IMR-90 (cell line): Measurements from ENCODE around the gene RANBP6. TPM values are rescaled to one million over a fixed set of nuclear protein-coding genes. Genes with fewer than 3 reads are reported as not detected.

Experiments used
- ATAC-seq: fragments of 200-7000 bp; cut with Tn5 transposase; 2 replicates; pipeline ENCODE4 v1.9.1; 2020; ENCODE audit warnings: low read depth, mild to moderate bottlenecking, moderate library complexity
- BruUV-seq: library from RNA; stranded (reverse); fragments of 400-500 nt; replicated peaks from 2 replicates; lab custom pipeline; 2021; lab: Mats Ljungman, UMichigan
- CTCF ChIA-PET: fragments of 300-600 bp; formaldehyde crosslinking; extraction: SDS; loops from one replicate; lab custom pipeline; 2021; ENCODE audit warnings: antibody characterized with exemption; lab: Yijun Ruan, JAX
- POLR2A ChIA-PET: fragments of 300-600 bp; sonication (Branson Sonifier 250); formaldehyde crosslinking; loops from one replicate; lab custom pipeline; 2022; ENCODE audit warnings: antibody characterized with exemption; ENCODE audit not compliant: unreplicated experiment; lab: Charles Lee
- DNase-seq: peaks from one replicate; pipeline ENCODE4 v3.0.0; 2013
- H2AFZ ChIP-seq: replicated peaks from 2 replicates; pipeline ENCODE3; 2013; ENCODE audit warnings: low read length, mild to moderate bottlenecking; ENCODE audit not compliant: poor library complexity
- H2AK5ac ChIP-seq: 2 replicates; pipeline ENCODE4 v1.6.1; 2013; ENCODE audit warnings: low read depth, low read length, inconsistent platforms
- H2AK9ac ChIP-seq: replicated peaks from 2 replicates; pipeline ENCODE3; 2013; ENCODE audit warnings: mild to moderate bottlenecking, low read depth, low read length, moderate library complexity; ENCODE audit not compliant: poor library complexity
- H2BK120ac ChIP-seq: 2 replicates; pipeline ENCODE4 v1.6.1; 2013; ENCODE audit warnings: low read depth, low read length, inconsistent platforms
- H2BK15ac ChIP-seq: 3 replicates; pipeline ENCODE4 v1.6.1; 2013; ENCODE audit warnings: low read depth, low read length, inconsistent platforms
- H2BK20ac ChIP-seq: 2 replicates; pipeline ENCODE4 v1.6.1; 2013; ENCODE audit warnings: low read depth, mild to moderate bottlenecking, inconsistent platforms, low read length, moderate library complexity
- H2BK5ac ChIP-seq: 2 replicates; pipeline ENCODE4 v1.6.1; 2013; ENCODE audit warnings: mild to moderate bottlenecking, low read depth, low read length, inconsistent platforms; ENCODE audit not compliant: poor library complexity, severe bottlenecking
- H3K14ac ChIP-seq: replicated peaks from 2 replicates; pipeline ENCODE4 v1.6.1; 2013; ENCODE audit warnings: low read depth, low read length, inconsistent platforms
- H3K18ac ChIP-seq: 2 replicates; pipeline ENCODE4 v1.6.1; 2013; ENCODE audit warnings: low read depth, low read length, control low read depth
- H3K23ac ChIP-seq: 2 replicates; pipeline ENCODE4 v1.6.1; 2013; ENCODE audit warnings: low read depth, low read length, inconsistent platforms
- H3K27ac ChIP-seq: 2 replicates; pipeline ENCODE4 v1.5.1; 2013; ENCODE audit warnings: mild to moderate bottlenecking, control low read depth, low read length; ENCODE audit not compliant: insufficient read depth
- H3K27me3 ChIP-seq: 2 replicates; pipeline ENCODE4 v1.6.1; 2013; ENCODE audit warnings: low read length; ENCODE audit not compliant: control insufficient read depth, insufficient read depth
- H3K36me3 ChIP-seq: 2 replicates; pipeline ENCODE4 v1.6.1; 2013; ENCODE audit warnings: low read length, mixed read lengths; ENCODE audit not compliant: control insufficient read depth, insufficient read depth
- H3K4ac ChIP-seq: 2 replicates; pipeline ENCODE4 v1.6.1; 2013; ENCODE audit warnings: low read depth, low read length, inconsistent platforms
- H3K4me1 ChIP-seq: 2 replicates; pipeline ENCODE4 v1.6.1; 2013; ENCODE audit warnings: low read length, mixed read lengths; ENCODE audit not compliant: control insufficient read depth, insufficient read depth
- H3K4me2 ChIP-seq: 2 replicates; pipeline ENCODE4 v1.6.1; 2013; ENCODE audit warnings: low read depth, mild to moderate bottlenecking, control low read depth, low read length, moderate library complexity
- H3K4me3 ChIP-seq: 2 replicates; pipeline ENCODE4 v1.5.1; 2013; ENCODE audit warnings: low read depth, mild to moderate bottlenecking, control low read depth, low read length, moderate library complexity; ENCODE audit not compliant: insufficient read depth
- H3K56ac ChIP-seq: 2 replicates; pipeline ENCODE4 v1.6.1; 2013; ENCODE audit warnings: low read length, inconsistent platforms; ENCODE audit not compliant: insufficient read depth; ENCODE audit errors: extremely low read depth
- H3K79me1 ChIP-seq, 2 experiments: 2 replicates each; pipeline ENCODE4 v1.6.1; 2013; ENCODE audit warnings: low read length in 2 of 2, inconsistent platforms in 1 of 2, low read depth in 1 of 2
- H3K9ac ChIP-seq: 2 replicates; pipeline ENCODE4 v1.6.1; 2013; ENCODE audit warnings: low read depth, low read length, control low read depth
- H3K9me1 ChIP-seq: 2 replicates; pipeline ENCODE4 v1.6.1; 2013; ENCODE audit warnings: low read length, inconsistent platforms; ENCODE audit not compliant: insufficient read depth
- H3K9me3 ChIP-seq: 2 replicates; pipeline ENCODE4 v1.6.1; 2013; ENCODE audit warnings: low read length; ENCODE audit not compliant: control insufficient read depth, insufficient read depth
- H4K20me1 ChIP-seq: 2 replicates; pipeline ENCODE4 v1.6.1; 2013; ENCODE audit warnings: low read length, inconsistent platforms; ENCODE audit not compliant: insufficient read depth
- H4K5ac ChIP-seq: 2 replicates; pipeline ENCODE4 v1.6.1; 2013; ENCODE audit warnings: mild to moderate bottlenecking, low read depth, low read length, control low read depth
- H4K8ac ChIP-seq, 2 experiments: 2 replicates each; pipeline ENCODE4 v1.6.1; 2013; ENCODE audit warnings: low read depth in 2 of 2, low read length in 2 of 2, control low read depth in 1 of 2, inconsistent platforms in 1 of 2
- H4K91ac ChIP-seq: 2 replicates; pipeline ENCODE4 v1.6.1; 2013; ENCODE audit warnings: low read depth, low read length, inconsistent platforms; ENCODE audit not compliant: insufficient read depth
- BHLHE40 ChIP-seq: fragments of 150-350 bp; IDR thresholded peaks from 2 replicates; pipeline ENCODE4 v1.6.1; 2016; ENCODE audit warnings: mild to moderate bottlenecking, low read depth, low read length
- MAZ ChIP-seq: IDR thresholded peaks from 2 replicates; pipeline ENCODE4 v1.6.1; 2012; ENCODE audit warnings: low read depth, mild to moderate bottlenecking, low read length, improper control_type of control experiment, moderate library complexity, borderline replicate concordance
- MXI1 ChIP-seq: IDR thresholded peaks from 2 replicates; pipeline ENCODE4 v1.6.1; 2012; ENCODE audit warnings: low read depth, mild to moderate bottlenecking, low read length, moderate library complexity, borderline replicate concordance
- WGBS, 2 experiments: methylation state at CpG; one replicate each; pipeline versions ENCODE4 v1.1.5 to v1.1.7; 2013; ENCODE audit warnings: missing lambda C conversion rate in 2 of 2; ENCODE audit not compliant: insufficient read length in 1 of 2; ENCODE audit errors: extremely low coverage in 2 of 2; 5-methylcytosine and 5-hydroxymethylcytosine counted together
- dilution Hi-C: fragments of 300-500 bp; cut with HindIII; formaldehyde crosslinking; loops from one replicate; pipeline ENCODE4 v1.14.3; 2018; ENCODE audit warnings: low sequenced_read_pairs; ENCODE audit not compliant: unreplicated experiment
- in situ Hi-C: fragments of 300-500 bp; cut with MboI; formaldehyde crosslinking; loops from 3 replicates; pipeline ENCODE4 v1.14.3; 2019; ENCODE audit warnings: low sequenced_read_pairs, inconsistent platforms, mixed read lengths
- intact Hi-C: fragments of 100-400 bp; cut with micrococcal nuclease; formaldehyde crosslinking; loops from 2 replicates; pipeline ENCODE4 v1.10.0; 2022
- polyA plus RNA-seq, 3 experiments: library from polyadenylated mRNA; depleted of rRNA; stranded (reverse); fragments of >200 nt; gene quantifications; 2 replicates each; pipeline ENCODE4 v1.2.3, GENCODE V29; 2012; ENCODE audit warnings: low replicate concordance in 1 of 3
- total RNA-seq: library from RNA; depleted of rRNA; stranded (reverse); fragments of >200 nt; gene quantifications from 2 replicates; pipeline ENCODE4 v1.2.3, GENCODE V29; 2012

RANBP6 gene
- total and polyA plus RNA-seq, 2 of the 4 experiments (the other 2 are of a cell fraction), result 7.5 to 42.3 TPM

DNA sequence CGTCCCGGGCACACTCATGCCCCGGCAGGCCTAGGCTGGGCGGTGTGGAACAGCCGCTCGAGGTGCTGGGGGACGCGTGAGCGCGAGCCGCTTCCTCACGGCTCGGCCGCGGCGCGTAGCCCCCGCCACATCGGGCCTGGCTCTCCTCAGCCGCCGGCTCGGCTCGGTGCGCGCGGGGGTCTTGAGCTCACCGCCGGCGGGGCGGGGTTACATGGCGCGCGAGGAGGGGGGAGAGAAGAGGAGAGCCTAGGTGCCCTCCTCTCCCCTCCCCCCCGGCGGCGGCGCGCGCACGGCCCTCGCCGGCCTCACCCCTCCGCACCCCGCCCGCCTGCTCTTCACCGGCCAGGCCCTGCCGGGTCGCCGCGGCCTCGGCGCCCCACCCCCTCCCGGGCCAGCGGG is 7.7 kb downstream of the RANBP6 start:
- no peak; the same call in 1 of the 2 replicates for TF ChIP-seq MAZ
- TF ChIP-seq BHLHE40, result no peak
- TF ChIP-seq MXI1, result peak; percentile 18; the same call in 1 of the 2 replicates
- Histone ChIP-seq H3K4me1 (no peaks in the 10 kb centered on the region; the same call in 1 of the 2 replicates), H3K4me2 (peak overlapping the region; percentile 82), H3K36me3 (peaks cover 2% of the 10 kb centered on the region; the same call in 1 of the 2 replicates), H2BK15ac (no peak overlapping the region), H3K9me3 (no peaks in the 10 kb centered on the region), H3K9ac (peak overlapping the region; percentile 69), H3K18ac (no peak overlapping the region), H2BK5ac (peak overlapping the region; percentile 77), H3K79me1 (peaks cover 3 to 23% of the 10 kb centered on the region in 2 experiments; a peak in 2 of 4 replicates), H4K20me1 (peaks cover 24% of the 10 kb centered on the region), H2AFZ (peak overlapping the region; percentile 94), H3K56ac (no peak overlapping the region; the same call in 1 of the 2 replicates), H3K27ac (peak overlapping the region; percentile 85), H3K4ac (no peak overlapping the region; the same call in 1 of the 2 replicates), H2AK9ac (peak overlapping the region; percentile 81), H3K27me3 (no peaks in the 10 kb centered on the region), H2BK20ac (no peak overlapping the region), H4K8ac (no peak overlapping the region; a peak in 1 of 4 replicates), H3K14ac (no peak overlapping the region), H2AK5ac (no peak overlapping the region), H3K23ac (no peak overlapping the region), H4K91ac (no peak overlapping the region), H3K9me1 (no peaks in the 10 kb centered on the region; the same call in 1 of the 2 replicates), H4K5ac (no peak overlapping the region), H3K4me3 (peak overlapping the region; percentile 90), H2BK120ac (no peak overlapping the region)
- no TSS peak for BruUV-seq
- intact Hi-C loops (loop anchor here (2.0 kb wide), 1 partner anchor 209 kb away; no protein-coding TSS in a partner anchor), dilution Hi-C loops (no loop called here), in situ Hi-C loops (no loop called here)
- POLR2A ChIA-PET, result interaction anchor here (0.7 kb wide), 1 partner anchor 379 kb away, joined by 3 read pairs; the partner anchor contains the start of gene RIC1
- no CpG with 5 or more reads among the region's 54 CpGs for WGBS, 2 experiments
- peak; percentile 42 for DNase-seq
- peak; percentile 80 for ATAC-seq
- CTCF ChIA-PET, result interaction anchor here (1.0 kb wide), 1 partner anchor 9 kb away, joined by 3 read pairs; no protein-coding TSS in a partner anchor
